ENCODE results near the gene TACC2. TPM values are rescaled to one million over a fixed set of nuclear protein-coding genes. Genes with fewer than 3 reads are reported as not detected.

Gene TACC2, protein sequence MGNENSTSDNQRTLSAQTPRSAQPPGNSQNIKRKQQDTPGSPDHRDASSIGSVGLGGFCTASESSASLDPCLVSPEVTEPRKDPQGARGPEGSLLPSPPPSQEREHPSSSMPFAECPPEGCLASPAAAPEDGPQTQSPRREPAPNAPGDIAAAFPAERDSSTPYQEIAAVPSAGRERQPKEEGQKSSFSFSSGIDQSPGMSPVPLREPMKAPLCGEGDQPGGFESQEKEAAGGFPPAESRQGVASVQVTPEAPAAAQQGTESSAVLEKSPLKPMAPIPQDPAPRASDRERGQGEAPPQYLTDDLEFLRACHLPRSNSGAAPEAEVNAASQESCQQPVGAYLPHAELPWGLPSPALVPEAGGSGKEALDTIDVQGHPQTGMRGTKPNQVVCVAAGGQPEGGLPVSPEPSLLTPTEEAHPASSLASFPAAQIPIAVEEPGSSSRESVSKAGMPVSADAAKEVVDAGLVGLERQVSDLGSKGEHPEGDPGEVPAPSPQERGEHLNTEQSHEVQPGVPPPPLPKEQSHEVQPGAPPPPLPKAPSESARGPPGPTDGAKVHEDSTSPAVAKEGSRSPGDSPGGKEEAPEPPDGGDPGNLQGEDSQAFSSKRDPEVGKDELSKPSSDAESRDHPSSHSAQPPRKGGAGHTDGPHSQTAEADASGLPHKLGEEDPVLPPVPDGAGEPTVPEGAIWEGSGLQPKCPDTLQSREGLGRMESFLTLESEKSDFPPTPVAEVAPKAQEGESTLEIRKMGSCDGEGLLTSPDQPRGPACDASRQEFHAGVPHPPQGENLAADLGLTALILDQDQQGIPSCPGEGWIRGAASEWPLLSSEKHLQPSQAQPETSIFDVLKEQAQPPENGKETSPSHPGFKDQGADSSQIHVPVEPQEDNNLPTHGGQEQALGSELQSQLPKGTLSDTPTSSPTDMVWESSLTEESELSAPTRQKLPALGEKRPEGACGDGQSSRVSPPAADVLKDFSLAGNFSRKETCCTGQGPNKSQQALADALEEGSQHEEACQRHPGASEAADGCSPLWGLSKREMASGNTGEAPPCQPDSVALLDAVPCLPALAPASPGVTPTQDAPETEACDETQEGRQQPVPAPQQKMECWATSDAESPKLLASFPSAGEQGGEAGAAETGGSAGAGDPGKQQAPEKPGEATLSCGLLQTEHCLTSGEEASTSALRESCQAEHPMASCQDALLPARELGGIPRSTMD (N-terminal part only)
- total RNA-seq (not detected), total RNA-seq (0 to 0.40 (median 0) reads per million in 172 experiments)
- not detected for polyA plus RNA-seq (2013, experiment 1 of 2)
- 2.0 TPM for polyA plus RNA-seq (2013, experiment 2 of 2)

DNA sequence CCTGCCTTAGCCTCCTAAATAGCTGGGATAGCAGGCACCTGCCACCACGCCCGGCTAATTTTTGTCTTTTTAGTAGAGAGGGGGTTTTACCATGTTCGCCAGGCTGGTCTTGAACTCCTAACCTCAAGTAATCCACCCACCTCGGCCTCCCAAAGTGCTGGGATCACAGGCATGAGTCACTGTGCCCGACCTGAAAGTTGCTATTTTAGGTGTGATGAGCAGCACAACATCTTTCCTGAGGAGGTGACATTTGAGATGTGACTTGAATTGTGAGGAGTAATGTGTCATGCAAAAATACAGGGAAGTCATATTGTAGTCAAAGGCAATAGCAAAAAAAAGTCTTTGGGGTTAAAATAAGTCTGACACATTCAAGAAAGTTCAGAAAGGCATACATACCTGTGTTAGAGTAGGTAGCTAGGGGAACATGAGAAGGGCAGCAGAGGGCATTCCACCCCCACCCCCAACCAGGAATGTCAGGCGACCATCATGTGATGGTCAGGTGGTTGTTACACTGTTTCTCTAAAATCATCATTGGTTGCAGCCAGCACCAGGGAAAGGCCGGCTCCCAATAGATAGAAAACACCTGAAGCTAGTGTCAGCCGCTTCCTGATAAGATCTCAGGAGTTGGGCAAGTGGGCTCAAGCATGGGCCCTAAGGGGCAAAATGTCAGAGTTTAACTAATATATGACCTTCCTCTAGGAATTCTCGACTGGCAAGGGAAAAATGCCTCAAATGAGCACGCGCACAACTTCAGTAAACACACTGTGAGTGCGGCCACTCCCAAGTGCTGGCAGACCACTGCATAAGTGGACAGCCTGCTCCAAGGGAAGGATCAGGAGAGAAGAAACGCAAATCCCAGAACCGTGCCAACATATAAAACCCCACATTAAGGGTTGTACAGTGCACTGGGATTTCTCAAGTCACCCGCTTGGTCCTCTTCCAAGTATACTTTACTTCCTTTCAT, at the start of gene TACC2:
TSS of gene TACC2 (plus strand) at position 803 of the 964 bp plus-strand sequence. CDS start 32,819 bp downstream, outside the sequence.
- peaks cover 17 to 22% of the 10 kb centered on the region in 2 experiments for H3K9me3 ChIP-seq (ENCODE audit: control insufficient read depth in 1 of 2, insufficient read depth in 1 of 2, low read length in 2 of 2)
- H3K4me3 Mint-ChIP-seq: no peak within 1 kb of the TSS
- H3K27ac ChIP-seq (ENCODE audit: low read depth in 1 of 2, low read length in 2 of 2): no peak within 1 kb of the TSS
- ATAC-seq (ENCODE audit: poor library complexity) (no peak), DNase-seq (no peak)
- TF ChIP-seq, protein P1, sequence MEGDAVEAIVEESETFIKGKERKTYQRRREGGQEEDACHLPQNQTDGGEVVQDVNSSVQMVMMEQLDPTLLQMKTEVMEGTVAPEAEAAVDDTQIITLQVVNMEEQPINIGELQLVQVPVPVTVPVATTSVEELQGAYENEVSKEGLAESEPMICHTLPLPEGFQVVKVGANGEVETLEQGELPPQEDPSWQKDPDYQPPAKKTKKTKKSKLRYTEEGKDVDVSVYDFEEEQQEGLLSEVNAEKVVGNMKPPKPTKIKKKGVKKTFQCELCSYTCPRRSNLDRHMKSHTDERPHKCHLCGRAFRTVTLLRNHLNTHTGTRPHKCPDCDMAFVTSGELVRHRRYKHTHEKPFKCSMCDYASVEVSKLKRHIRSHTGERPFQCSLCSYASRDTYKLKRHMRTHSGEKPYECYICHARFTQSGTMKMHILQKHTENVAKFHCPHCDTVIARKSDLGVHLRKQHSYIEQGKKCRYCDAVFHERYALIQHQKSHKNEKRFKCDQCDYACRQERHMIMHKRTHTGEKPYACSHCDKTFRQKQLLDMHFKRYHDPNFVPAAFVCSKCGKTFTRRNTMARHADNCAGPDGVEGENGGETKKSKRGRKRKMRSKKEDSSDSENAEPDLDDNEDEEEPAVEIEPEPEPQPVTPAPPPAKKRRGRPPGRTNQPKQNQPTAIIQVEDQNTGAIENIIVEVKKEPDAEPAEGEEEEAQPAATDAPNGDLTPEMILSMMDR (IDR thresholded peaks at IDR 0.05): no peak
- peaks cover 12% of the 10 kb centered on the region for H3K9me3 Mint-ChIP-seq
- H3K27me3 Mint-ChIP-seq: peaks cover 49% of the 10 kb centered on the region
- no peak within 1 kb of the TSS for H3K4me3 ChIP-seq (ENCODE audit: low read length)
- H3K27me3 ChIP-seq (ENCODE audit: control insufficient read depth in 1 of 2, insufficient read depth in 2 of 2, low read length in 2 of 2): peaks cover 10 to 12% of the 10 kb centered on the region in 2 experiments
- peaks cover 10% of the 10 kb centered on the region for H3K36me3 Mint-ChIP-seq (ENCODE audit: low read depth)
- no peaks in the 10 kb centered on the region for H3K4me1 Mint-ChIP-seq (ENCODE audit: low read depth)
- no peaks in the 10 kb centered on the region for H3K4me1 ChIP-seq (ENCODE audit: insufficient read depth, low read length)
- ChIA-PET POLR2A (no interaction called here), CTCF (no interaction called here)
- intact Hi-C loops (cut with DNase I, micrococcal nuclease): no loop called here
- H3K36me3 ChIP-seq (ENCODE audit: insufficient read depth, low read length): no peaks in the 10 kb centered on the region
- no peak within 1 kb of the TSS for H3K27ac Mint-ChIP-seq

DNA sequence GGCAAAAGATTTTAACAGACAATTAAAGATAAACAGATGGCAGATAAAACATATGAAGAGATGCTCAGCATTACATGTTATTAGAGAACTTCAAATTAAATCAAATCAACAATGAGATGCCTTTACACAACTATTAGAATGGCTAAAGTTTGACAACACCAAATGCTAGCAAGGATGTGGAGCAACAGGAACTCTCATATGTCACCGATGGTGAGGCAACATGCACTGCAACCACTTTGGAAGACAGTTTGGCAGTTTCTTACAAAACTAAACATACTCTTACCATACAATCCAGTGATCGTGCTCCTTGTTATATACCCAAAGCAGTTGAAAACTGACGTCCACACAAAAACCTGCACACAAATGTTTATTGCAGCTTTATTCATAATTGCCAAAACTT, 47.4 kb upstream of the TACC2 start:
- Histone ChIP-seq H3K9me3 (ENCODE audit: control insufficient read depth in 1 of 2, insufficient read depth in 1 of 2, low read length in 2 of 2) (no peaks in the 10 kb centered on the region), H3K27ac (ENCODE audit: low read depth in 1 of 2, low read length in 2 of 2) (no peak overlapping the region), H3K36me3 (ENCODE audit: insufficient read depth, low read length) (no peaks in the 10 kb centered on the region), H3K27me3 (ENCODE audit: control insufficient read depth in 1 of 2, insufficient read depth in 2 of 2, low read length in 2 of 2) (peaks cover 0 to 1% of the 10 kb centered on the region in 2 experiments), H3K4me3 (ENCODE audit: low read length) (no peak overlapping the region), H3K4me1 (ENCODE audit: insufficient read depth, low read length) (no peaks in the 10 kb centered on the region)
- H3K36me3 Mint-ChIP-seq (ENCODE audit: low read depth): no peaks in the 10 kb centered on the region
- no peaks in the 10 kb centered on the region for H3K4me1 Mint-ChIP-seq (ENCODE audit: low read depth)
- intact Hi-C loops (cut with DNase I, micrococcal nuclease): no loop called here
- CTCF ChIA-PET: no interaction called here
- ATAC-seq (ENCODE audit: poor library complexity) (no peak), DNase-seq (no peak)
- TF ChIP-seq, protein P1 (IDR thresholded peaks at IDR 0.05): no peak
- POLR2A ChIA-PET: no interaction called here
- H3K4me3 Mint-ChIP-seq: no peak overlapping the region
- peaks cover 27% of the 10 kb centered on the region for H3K27me3 Mint-ChIP-seq
- H3K9me3 Mint-ChIP-seq: no peaks in the 10 kb centered on the region
- H3K27ac Mint-ChIP-seq: no peak overlapping the region
